GM19025 (cell line): ENCODE results near the gene CARM1.
"Not testable (repeated sequence)": the region's sequence is repeated elsewhere in the genome, so short reads cannot be mapped to it uniquely, and the experiment has no call there.

ENCODE experiments used
- ATAC-seq: cut with Tn5 transposase; IDR thresholded peaks from one replicate; pipeline ENCODE4 v1.9.1; 2021; ENCODE audit warnings: mild to moderate bottlenecking, low read depth, moderate library complexity; ENCODE audit not compliant: unreplicated experiment

Gene CARM1

GRCh38 chr19:10846500-10847202, 24.7 kb upstream of the CARM1 start:
- no peak for ATAC-seq

DNA sequence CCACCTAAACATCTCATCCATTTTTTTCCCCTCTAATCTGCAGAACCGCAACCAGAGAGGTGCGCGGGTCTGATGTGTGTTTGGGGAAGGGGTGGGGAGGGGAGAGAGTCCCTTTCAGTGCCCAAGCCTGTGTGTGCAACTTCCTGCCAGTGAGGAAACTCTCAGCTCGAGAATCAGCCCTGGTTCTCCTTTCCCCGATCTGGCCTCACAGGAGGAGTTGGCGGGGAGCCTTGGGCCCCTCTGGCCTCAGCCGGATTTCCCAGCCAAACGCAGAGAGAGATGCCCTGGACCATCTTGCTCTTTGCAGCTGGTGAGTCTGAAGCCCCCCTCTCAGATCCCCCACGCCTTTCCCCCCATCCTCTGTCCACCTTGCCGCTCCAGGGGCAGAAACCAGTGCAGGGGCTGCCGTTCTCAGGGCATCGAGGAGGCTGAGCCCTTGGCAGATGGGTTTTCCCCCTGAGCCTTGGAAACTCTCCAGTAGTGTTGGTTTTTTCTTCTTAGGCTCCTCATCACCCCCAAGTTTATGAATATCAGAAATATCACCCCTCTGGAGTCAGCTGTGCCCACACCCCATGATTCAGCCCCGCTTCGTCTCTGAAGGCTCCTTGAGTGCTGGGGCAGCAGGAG, 23.0 kb upstream of the CARM1 start, which contains the start of gene C19orf38:
Gene C19orf38, plus strand, starts transcription at position 186 of the 627 bp plus-strand sequence. Its CDS starts 94 bp downstream, at position 280.
- ATAC-seq: no peak

DNA sequence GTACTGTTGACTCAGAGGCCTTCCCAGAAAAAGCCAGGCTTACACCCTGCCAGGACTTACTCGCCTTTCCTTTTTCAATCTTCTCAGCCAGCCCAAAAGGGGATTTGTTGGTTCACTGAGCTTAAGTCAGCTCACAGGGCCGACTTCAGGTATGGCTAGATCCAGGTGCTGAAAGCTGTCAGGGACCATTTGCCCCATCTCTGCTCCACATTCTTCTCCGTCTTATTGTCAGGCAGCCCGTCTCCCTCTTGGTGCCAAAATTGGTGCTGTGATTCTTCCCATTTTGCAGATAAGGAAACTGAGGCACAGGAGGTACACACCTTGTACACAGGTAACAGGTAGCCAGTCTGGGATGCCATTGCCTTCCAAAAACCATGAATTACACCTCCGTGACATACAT, 20.7 kb upstream of the CARM1 start:
- no peak for ATAC-seq

DNA sequence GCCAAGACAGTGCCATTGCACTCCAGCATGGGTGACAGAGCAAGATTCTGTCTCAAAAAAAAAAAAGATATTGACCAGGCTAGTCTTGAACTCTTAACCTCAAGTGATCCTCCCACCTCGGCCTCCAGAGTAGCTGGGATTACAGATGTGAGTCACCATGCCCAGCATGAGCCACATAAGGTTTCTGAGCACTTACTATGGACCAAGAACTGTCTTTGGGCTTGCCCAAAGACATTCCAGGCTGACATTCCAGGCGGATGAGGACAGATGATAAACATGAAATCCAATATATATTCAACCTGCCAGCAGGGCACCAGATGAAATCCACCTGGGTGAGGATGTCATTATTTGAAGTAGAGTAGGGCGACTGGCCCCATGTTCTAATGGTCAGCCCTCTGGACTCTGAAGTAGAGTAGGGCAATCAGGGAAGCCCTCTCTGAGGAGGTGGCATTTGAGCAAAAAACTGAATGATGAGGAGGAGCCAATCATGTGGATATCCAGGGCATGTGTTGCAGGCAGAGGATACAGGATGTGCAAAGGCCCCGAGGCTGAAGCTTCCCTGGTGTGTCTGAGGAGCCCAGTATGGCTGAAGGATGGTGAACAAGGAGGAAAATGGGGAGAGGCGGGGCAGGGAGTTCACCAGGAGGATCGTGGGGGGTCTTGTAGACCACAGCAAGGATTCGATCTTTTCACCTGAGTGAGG, 19.1 kb upstream of the CARM1 start:
- no peak for ATAC-seq

DNA sequence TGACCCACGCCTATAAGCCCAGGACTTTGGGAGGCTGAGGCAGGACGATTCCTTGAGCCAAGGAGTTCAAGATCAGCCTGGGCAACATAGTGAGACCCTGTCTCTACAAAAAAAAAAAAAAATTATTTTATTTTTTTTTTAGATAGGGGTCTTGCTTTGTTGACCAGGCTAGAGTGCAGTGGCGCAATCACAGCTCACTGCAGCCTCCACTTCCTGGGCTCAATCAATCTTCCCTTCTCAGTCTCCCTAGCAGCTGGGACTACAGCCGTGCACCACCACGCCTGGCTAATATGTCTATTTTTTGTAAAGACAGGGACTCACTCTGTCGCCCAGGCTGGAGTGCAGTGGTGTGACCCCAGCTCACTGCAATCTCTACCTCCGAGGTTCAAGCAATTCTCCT, 18.4 kb upstream of the CARM1 start:
- no peak for ATAC-seq

GRCh38 chr19:10854350-10855089, 16.8 kb upstream of the CARM1 start:
- ATAC-seq: no peak

DNA sequence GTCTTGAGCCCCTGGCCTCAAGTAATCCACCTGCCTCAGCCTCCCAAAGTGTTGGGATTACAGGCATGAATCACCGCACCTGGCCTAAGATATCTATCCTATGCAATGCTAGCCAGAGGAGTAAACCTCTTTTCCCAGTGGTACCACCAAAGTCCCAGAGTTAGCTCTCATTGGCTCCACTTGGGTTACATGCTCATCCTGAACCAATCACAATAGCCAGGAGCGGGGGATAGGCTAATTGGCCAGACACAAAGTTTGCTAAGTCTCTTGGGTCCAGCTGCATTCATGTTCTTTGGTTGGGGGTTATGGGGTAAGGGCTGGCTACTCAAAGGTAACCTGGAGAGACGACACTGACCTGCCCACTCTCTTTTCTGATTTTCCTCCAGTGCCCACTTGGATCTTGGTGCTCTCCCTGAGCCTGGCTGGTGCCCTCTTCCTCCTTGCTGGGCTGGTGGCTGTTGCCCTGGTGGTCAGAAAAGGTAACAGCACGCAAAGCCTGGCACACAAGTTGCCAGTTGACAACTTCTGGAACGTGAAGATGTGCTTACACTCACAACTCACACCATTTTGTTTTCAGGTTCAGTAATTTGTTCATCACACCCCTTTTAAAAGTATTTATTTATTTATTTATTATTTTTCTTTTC, 15.4 kb upstream of the CARM1 start:
- ATAC-seq: no peak

DNA sequence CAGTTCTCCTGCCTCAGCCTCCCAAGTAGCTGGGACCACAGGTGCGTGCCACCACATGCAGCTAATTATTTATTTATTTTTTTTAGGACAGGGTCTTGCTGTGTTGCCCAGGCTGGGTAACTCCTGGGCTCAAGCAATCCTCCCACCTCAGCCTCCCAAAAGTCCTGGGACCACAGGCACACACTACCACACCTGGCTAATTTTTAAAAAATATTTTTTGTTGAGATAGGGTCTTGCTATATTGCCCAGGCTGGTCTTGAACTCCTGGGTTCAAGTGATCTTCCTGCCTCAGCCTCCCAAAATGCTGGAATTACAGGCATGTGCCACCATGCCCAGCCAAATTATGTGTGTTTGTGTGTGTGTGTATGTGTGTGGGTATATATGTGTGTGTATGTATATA, 14.5 kb upstream of the CARM1 start:
- ATAC-seq: not testable (repeated sequence)

DNA sequence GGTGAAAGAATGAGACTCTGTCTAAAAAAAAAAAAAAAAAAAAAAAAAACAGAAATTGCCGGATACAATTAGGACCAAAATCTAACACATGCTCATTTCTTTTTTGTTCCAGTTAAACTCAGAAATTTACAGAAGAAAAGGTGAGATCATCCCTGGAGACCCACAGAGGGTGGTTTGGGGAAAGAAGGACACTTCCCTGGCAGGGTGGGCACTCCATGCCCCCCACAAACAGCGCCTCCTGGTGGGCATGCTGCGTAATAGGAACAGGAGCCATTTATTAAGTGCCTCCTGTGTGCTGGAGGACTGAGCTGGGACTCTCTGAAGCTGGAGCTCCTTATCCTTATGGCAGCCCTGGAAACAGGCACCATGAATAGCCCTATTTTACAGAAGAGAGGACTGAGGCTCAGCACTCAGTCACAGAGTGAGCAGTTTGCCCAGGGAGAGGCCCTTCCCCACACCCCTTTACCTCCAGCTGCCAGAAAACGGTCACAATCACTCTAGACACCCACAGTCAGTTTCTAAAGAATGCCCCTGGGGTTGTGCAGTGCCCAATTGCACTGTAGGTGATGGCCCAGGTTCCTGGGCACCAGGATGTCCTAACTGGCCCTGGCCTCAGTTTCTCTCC, 13.0 kb upstream of the CARM1 start:
- no peak for ATAC-seq

DNA sequence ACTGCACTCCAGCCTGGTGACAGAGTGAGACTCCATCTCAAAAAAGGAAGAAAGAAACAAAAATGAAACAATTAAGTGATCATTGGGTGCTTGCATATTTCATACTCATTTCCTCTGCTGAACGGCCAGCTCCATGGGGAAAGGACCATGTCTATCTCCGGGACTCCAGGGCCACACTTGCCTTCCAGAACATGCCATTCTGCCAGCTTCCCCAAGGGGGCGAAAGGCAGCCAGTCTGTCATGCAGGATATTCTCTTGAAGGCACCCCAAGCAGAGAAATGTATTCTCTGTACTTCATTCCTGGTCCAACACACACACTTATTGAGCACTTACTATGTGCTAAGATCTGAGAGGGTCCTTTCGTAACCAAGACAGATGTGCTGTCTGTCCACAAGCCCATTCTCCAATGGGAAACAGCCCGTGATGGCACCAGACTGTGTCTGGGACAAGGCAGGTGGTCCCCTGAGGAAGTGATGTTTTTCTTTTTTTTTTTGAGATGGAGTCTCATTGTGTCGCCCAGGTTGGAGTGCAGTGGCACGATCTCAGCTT, 10.2 kb upstream of the CARM1 start:
- ATAC-seq: no peak

GRCh38 chr19:10862561-10863106, 8.7 kb upstream of the CARM1 start:
- no peak for ATAC-seq

GRCh38 chr19:10863107-10863717, 8.1 kb upstream of the CARM1 start:
- ATAC-seq: no peak

DNA sequence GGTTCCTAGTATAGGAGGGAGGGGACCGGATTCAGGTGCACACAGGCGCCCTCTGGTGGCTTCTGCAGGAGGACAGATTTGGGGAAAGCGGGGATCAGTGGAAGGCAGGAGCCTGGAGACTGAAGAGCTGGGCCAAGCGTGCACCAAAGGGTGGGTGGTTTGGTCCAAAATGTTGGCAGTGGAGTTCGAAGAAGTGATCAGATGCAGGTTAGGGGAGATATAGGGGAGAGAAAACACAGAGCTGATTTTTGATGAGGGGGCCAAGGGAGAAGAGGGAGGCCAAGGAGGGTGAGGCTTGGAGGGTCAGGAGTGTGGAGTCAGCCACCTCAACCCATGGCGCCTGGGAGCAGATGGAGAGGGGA, 6.8 kb upstream of the CARM1 start:
- ATAC-seq: no peak

DNA sequence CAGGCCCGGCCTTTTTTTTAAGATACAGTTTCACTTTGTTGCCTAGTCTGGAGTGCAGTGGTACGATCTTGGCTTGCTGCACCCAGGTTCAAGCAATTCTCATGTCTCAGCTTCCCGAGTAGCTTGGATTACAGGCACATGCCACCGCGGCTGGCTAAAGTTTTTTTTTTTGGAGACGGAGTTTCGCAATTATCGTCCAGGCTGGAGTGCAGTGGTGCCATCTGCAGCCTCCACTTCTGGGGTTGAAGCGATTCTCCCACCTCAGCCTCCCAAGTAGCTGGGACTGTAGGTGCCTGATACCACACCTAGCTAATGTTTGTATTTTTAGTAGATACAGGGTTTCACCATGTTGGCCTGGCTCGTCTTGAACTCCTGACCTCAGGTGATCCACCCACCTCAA, 4.9 kb upstream of the CARM1 start:
- no peak for ATAC-seq

DNA sequence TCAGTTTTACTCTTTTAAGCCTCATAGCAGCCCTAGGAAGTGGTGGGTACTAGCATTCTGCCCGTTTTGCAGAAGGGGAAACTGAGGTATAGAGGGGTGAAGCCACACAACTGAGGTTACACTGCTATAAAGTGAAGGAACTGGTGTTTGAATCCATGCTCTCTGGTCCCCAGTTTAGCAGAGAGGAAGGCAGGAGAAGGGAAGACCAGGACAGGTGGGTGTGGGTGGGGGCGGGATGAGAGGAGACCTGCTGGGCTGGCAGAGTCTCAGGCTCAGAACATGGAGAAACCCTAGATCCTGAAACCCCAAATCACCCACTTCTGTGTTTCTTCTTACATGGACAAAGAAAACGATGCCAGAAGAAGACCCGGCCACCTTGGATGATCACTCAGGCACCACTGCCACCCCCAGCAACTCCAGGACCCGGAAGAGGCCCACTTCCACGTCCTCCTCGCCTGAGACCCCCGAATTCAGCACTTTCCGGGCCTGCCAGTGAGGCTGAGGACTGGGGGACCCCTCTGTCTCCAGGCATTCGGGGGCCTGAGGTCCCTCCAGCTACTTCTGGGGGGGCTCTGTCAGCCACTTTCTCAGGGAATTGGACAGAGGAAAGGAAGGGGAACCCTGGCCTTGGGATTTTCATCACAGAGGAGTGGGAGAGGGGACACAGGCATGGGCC, 2.3 kb upstream of the CARM1 start:
- no peak for ATAC-seq

DNA sequence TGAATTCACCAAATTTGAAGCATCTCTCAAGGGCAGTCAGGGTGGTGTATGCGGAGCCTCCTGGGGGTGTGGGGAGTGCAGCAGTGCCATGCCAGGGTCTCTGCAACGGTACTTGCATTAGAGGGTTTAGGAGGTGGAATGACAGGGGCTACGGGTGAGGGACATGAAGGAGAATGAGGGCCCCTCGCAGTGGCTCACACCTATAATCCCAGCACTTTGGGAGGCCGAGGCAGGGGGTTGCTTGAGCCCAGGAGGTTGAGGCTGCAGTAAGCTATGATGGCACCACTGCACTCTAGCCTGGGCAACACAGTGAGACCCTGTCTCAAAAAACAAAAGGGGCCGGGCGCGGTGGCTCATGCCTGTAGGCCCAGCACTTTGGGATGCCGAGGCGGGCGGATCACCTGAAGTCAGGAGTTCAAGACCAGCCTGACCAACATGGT, 1.5 kb upstream of the CARM1 start:
- ATAC-seq: not testable (repeated sequence)

- no peak for ATAC-seq
Measured at GRCh38 chr19:10870501-10870954, 825 bp upstream of the CARM1 start.
